K562 (cell line): ENCODE results near the gene PSMB11.

Source experiments
- CREB5 ChIP-seq: fragments of 250-450 bp; sonication (Bioruptor Pico); IDR thresholded peaks from 2 replicates; pipeline ENCODE4 v1.5.0; 2020; ENCODE audit warnings: mild to moderate bottlenecking
- CTCF ChIP-seq, 3 experiments: IDR thresholded peaks in 2 of 3; conservative IDR thresholded peaks in 1 of 3; 2 replicates each; pipeline ENCODE4 v1.5.1; 2011 to 2012; ENCODE audit warnings: low read length in 3 of 3, mild to moderate bottlenecking in 3 of 3, control low read depth in 2 of 3, improper control_type of control experiment in 1 of 3, inconsistent platforms in 1 of 3, low read depth in 1 of 3, mixed read lengths in 1 of 3, moderate library complexity in 1 of 3; ENCODE audit not compliant: insufficient read depth in 2 of 3
- E2F4 ChIP-seq: sonication (generic); formaldehyde crosslinking; IDR thresholded peaks from 2 replicates; pipeline ENCODE4 v1.8.0; 2022; ENCODE audit warnings: mild to moderate bottlenecking, low read depth, missing genetic modification reagents
- TCF15 ChIP-seq: fragments of 250-450 bp; sonication (Bioruptor Pico); IDR thresholded peaks from 2 replicates; pipeline ENCODE4 v1.8.0; 2022; ENCODE audit warnings: moderate library complexity, mild to moderate bottlenecking, inconsistent platforms
- TFAP4 ChIP-seq: sonication (generic); formaldehyde crosslinking; IDR thresholded peaks from 2 replicates; pipeline ENCODE4 v1.8.0; 2022; ENCODE audit warnings: missing genetic modification reagents, mild to moderate bottlenecking, moderate library complexity, borderline replicate concordance
- U2AF2 ChIP-seq: fragments of 200-400 bp; formaldehyde crosslinking; optimal IDR thresholded peaks from 2 replicates; pipeline ENCODE3; 2017; ENCODE audit warnings: low read depth, mild to moderate bottlenecking, low read length
- YY1 ChIP-seq, 3 experiments: IDR thresholded peaks; 2 replicates each; pipeline ENCODE4 v1.6.1; 2011; ENCODE audit warnings: low read length in 2 of 3, mild to moderate bottlenecking in 2 of 3, moderate library complexity in 2 of 3, borderline replicate concordance in 1 of 3, control low read depth in 1 of 3, low read depth in 1 of 3; ENCODE audit not compliant: insufficient read depth in 3 of 3, insufficient replicate concordance in 2 of 3, control insufficient read depth in 1 of 3, insufficient read length in 1 of 3; ENCODE audit errors: extremely low read depth in 1 of 3
- ZBTB33 ChIP-seq: sonication (generic); formaldehyde crosslinking; IDR thresholded peaks from 2 replicates; pipeline ENCODE4 v1.8.1; 2023; ENCODE audit warnings: mild to moderate bottlenecking, missing genetic modification reagents
- ZNF384 ChIP-seq: IDR thresholded peaks from 2 replicates; pipeline ENCODE4 v1.6.1; 2012; ENCODE audit warnings: low read depth, low read length, improper control_type of control experiment

- TF ChIP-seq U2AF2: no peak
- TF ChIP-seq TFAP4: no peak
- no peak for TF ChIP-seq E2F4
- TF ChIP-seq YY1 (IDR thresholded peaks at IDR 0.05; ENCODE audit: borderline replicate concordance in 1 of 3, control insufficient read depth in 1 of 3, extremely low read depth in 1 of 3, insufficient read depth in 3 of 3, insufficient read length in 1 of 3, insufficient replicate concordance in 2 of 3, low read depth in 1 of 3, low read length in 2 of 3): no peak
- TF ChIP-seq ZBTB33 (CRISPR knock-in tag): no peak
- no peak for TF ChIP-seq CTCF (IDR thresholded peaks at IDR 0.05 in 2 of 3, conservative IDR thresholded peaks at IDR 0.05 in 1 of 3; ENCODE audit: insufficient read depth in 2 of 3, low read depth in 1 of 3, low read length in 3 of 3)
- no peak for TF ChIP-seq ZNF384
- no peak for TF ChIP-seq CREB5 (CRISPR knock-in tag)
- TF ChIP-seq TCF15 (CRISPR knock-in tag): no peak
Observed at GRCh38 chr14:22996768-22997654, 45.0 kb upstream of the PSMB11 start.
